Activated CD4-positive, alpha-beta T cell treated with anti-CD3 and anti-CD28 coated beads, Interleukin-2, amount 50 U/mL, for 1 hour (primary cell): ENCODE results near the gene BRD3.

Experiments used
- DNase-seq: peaks from one replicate; pipeline ENCODE4 v3.0.0-alpha.2; 2020

Gene BRD3

DNA sequence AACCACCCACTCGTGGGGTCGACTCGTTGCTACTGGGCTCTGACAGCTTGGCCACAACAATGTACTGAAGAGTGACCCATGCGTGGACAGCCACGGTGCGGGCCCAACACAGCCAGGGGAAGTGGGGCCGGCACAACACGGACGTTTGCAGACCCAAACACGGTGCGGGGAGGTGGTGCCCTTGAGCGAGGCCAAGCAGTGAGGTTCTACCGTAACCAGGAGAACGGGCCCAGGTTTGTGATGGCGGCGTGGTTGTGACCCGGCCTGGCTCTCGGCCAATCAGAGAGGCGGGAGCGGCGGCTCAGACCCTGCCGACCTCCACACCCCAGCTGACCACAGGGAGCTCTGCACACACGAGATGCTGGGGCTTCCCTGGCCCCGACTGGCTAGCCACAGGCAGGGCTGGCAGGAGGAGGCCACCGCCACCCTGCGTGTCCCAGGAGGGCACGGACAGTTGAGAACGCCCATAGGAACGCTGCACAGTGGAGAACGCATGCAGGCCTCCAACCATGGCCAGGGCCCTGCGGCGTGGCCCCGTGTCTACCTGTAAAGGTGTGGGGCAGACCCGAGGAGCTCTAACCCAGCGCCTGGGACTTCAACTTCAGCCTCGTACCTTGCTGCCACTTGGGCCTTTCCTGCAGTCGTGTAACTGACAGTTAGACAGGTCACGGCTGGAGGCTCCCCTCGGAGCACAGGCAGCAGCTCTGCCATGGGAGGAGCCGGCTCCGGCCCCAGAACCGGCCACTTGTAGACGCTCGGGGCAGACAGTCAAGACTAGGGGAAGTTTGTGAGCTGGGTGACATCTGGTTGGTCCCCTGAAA is 13.7 kb downstream of the BRD3 start:
- no peak for DNase-seq

- no peak for DNase-seq
These were observed 14.4 kb downstream of the BRD3 start for GRCh38 chr9:134053401-134053871.

- DNase-seq: no peak
These were observed 14.9 kb downstream of the BRD3 start for GRCh38 chr9:134052941-134053340.

GRCh38 chr9:134052491-134052890 is 15.3 kb downstream of the BRD3 start:
- no peak for DNase-seq

DNA sequence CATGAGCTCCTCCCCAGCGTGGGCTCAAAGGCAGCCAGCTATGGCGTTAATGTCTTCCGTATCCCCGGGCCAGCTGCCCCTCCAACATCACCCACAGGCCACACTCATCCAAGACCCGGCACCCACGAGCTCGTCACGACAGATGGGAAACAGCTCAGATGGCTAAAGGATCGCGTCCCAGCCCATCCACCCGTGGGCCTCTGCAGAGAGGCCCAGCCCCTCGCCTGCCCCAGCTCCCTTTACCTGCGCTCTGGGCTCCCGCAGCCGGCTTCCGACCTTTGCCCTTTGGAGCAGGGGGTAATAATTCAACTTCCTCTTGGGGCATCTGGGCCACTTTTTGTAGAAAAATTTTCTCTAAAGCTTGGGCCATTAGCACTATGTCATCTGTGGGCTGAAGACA is 16.5 kb downstream of the BRD3 start:
- no peak for DNase-seq

DNA sequence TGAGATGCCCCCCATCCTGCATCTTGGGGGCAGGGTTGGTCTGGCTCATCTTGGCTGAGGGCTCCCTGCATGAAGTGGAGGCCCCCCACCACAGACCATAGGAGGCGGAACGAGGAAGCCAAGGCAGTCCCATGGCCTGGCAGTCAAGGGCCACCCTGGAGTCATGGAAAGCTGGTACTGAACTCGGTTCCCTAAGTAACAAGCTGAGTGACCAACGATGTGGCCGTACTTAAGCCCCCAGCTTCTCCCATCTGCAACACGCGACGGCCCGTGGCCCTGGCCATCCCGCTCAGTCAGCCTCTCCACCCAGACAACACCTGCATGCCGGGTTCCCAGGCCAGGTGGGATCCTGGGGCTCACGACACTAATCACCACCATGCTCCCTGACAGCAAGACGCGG is 17.1 kb downstream of the BRD3 start:
- DNase-seq: no peak

DNA sequence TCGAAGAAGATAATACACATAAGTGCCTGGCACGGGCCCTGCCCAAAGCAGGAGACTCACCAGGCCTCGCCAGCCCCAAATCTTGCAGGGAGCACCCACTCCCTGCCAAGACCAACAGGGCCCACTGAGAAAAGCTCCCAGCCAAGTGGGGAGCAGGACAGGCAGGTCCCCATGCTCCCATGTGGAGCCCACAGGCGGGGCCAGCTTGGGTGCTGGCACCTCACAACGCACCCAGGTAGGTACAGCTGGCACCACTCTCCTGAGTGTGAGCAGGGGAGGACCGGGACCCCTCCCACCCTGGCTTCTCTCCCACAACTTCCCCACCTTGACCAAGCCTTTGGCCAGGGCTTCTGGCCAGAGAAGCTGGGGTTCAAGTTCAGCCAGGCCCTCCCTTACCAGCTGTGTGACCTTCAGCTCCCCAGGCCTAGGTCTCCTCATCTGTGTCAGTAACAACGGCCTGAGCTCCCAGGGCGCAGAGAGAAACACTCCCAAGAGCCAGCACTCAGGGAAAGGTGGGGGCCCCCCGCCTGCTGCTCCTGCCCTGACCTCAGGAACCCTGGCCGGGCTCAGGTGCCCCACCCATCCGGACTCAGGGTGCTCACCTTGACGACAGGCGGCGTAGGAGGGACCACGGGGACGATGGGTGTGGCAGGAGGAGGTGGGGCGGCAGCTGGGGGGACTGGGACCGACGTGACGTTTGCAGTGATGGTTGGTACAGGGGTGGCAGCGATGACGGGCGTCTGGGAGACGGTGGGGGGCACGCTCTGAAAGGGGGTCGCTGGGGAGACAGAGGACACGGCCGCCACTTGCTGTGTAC is 17.8 kb downstream of the BRD3 start:
- DNase-seq: no peak

GRCh38 chr9:134049236-134049635 is 18.6 kb downstream of the BRD3 start:
- DNase-seq: no peak

- no peak for DNase-seq
These were observed 19.3 kb downstream of the BRD3 start for GRCh38 chr9:134048582-134048968.

- no peak for DNase-seq
These were observed 19.8 kb downstream of the BRD3 start for GRCh38 chr9:134047868-134048581.

DNA sequence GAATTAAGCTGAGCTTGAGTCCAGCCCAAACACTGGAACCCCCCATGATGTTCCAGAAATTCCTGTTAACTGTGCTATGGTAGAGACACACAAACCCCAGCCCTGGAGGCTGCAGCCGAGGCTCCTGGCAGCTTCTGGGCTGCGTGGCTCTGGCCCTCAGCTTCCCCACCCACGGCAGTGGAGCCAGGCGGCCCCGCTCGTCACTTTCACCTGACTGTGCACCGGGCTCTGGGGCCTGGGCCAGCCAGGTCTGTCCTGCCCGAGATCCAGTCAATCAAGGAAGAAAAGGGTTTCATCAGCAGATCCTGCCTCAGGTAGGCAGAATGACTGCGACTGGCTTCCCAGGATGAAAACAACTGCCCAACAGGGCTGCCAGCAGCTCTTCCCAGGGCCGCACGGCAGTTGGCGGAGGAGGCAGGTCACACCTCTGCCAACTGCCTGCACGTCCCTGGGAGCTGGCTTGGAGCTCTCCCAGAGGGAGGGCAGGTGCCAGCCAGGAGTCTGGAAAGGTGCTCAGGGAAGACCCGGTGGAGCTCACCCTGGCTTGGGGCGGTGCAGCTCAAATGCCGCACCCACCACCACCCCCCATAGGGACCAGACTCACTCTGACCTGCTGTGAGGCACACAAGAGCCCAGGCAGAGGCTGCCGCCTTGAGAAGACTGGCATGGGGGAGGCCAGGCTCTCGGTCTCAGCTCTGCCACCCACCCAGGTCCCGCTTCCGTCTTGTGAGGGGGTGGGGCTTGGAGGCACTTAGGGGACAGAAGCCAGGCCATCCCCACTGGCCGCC is 20.7 kb downstream of the BRD3 start:
- no peak for DNase-seq

GRCh38 chr9:134045841-134046544 is 21.8 kb downstream of the BRD3 start:
- DNase-seq: no peak

GRCh38 chr9:134044944-134045343 is 22.9 kb downstream of the BRD3 start:
- DNase-seq: no peak

DNA sequence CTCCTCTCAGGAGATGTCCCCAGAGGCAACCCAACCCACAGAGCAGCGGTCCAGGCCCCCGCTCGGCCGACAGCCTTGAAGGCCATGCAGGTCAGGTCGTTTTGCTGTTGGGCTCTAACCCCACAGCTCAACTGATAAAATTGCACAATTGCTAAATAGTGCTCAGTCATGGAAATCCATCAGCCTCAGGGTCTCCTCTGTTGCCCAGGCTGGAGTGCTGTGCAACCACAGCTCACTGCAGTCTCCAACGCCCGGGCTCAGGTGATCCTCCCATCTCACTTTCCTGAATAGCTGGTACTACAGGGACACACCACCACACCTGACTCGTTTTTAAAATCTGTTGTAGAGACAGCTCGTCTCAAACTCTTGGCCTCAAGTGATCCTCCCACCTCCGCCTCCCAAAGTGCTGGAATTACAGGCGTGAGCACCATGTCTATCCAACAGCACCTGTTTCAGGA is 24.3 kb downstream of the BRD3 start:
- DNase-seq: no peak

- DNase-seq: no peak
These were observed 26.2 kb downstream of the BRD3 start for GRCh38 chr9:134041649-134041962.

GRCh38 chr9:134040781-134041648 is 26.8 kb downstream of the BRD3 start:
- DNase-seq: no peak

DNA sequence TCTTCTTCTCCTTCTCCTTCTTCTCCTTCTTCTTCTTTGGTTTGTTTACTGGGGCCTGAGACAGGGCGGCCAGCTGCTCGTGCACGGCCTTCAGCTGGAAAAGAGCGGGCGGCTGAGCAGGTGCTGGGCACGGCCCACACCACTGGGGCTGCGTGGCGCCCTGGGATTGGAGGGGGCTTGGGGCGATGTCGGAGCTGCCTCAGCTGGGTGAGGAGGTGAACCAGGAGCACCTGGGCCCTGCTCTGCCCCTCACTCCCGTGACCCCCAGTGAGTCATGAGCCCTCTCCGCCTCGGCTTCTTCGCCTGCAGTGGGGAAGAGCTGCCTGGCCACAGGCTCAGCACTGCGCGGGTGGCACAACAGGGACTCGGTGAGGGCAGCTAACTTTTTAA is 27.7 kb downstream of the BRD3 start:
- DNase-seq: no peak

GRCh38 chr9:134039386-134040175 is 28.2 kb downstream of the BRD3 start:
- no peak for DNase-seq

DNA sequence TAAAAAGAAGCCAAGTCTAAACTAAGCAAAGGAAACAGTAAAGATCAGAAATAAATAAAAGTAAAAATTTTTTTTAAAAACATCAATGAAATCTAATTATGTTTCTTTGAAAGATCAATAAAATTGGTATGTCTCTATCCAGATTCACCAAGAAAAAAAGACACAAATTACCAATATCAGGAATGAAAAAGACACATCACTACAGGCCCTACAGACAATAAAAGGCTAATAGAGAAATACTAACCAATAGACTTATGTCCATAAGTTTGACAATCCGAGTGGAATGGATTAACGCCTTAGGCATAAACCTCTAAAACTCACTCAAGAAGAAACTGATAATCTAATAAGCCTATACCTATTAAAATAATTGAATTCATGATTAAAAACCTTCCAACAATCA is 30.2 kb downstream of the BRD3 start:
- no peak for DNase-seq

DNA sequence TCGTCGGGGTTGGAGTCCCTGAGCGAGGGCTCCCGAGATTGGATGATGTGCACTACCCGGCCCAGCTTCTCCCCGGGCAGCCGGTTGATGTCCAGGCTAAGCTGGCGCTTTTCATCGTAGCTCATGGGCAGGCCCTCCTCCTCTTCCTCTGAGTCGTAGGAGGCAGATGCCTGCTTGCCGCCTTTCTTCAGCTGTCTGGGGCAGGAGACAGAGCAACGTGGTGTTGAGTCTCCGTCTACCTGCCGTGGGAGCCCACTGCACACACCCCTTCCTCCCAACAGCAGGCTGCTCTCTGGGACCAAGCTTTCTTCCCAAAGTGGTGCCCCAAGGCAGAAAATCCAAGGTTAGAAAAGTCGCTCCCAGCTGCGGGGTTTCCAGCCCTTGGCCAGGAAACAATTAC is 31.7 kb downstream of the BRD3 start:
- no peak for DNase-seq
